ENCODE measurements around the gene CCDC106.

The CCDC106 gene

GRCh38 chr19:55666343-55667005, 18.5 kb downstream of the CCDC106 start:
- no peak for DNase-seq (ENCODE audit: extremely low spot score)
- ChIA-PET CTCF (interaction anchor here (1.0 kb wide), 1 partner anchor 12 kb away, joined by 3 read pairs; no protein-coding TSS in a partner anchor), POLR2A (no interaction called here)
- TF ChIP-seq BHLHE40 (IDR thresholded peaks at IDR 0.05; ENCODE audit: borderline replicate concordance) (no peak), TARDBP (IDR thresholded peaks at IDR 0.05) (no peak)

GRCh38 chr19:55667006-55667381, 19.0 kb downstream of the CCDC106 start:
- CTCF ChIA-PET: interaction anchor here (1.0 kb wide), 1 partner anchor 13 kb away, joined by 3 read pairs; no protein-coding TSS in a partner anchor
- no peak for TF ChIP-seq FOXA1 (IDR thresholded peaks at IDR 0.05)
- no peak for TF ChIP-seq BHLHE40 (IDR thresholded peaks at IDR 0.05; ENCODE audit: borderline replicate concordance)
- no peak for TF ChIP-seq SP1 (IDR thresholded peaks at IDR 0.05)
- no peak for TF ChIP-seq ZNF384 (IDR thresholded peaks at IDR 0.05)
- TF ChIP-seq FOXM1 (IDR thresholded peaks at IDR 0.05; ENCODE audit: borderline replicate concordance): no peak
- no peak for TF ChIP-seq PKNOX1 (IDR thresholded peaks at IDR 0.05)
- TF ChIP-seq NFRKB (IDR thresholded peaks at IDR 0.05): no peak
- TF ChIP-seq ARNT (IDR thresholded peaks at IDR 0.05): no peak
- TF ChIP-seq FOXK2 (IDR thresholded peaks at IDR 0.05): no peak
- no peak for TF ChIP-seq TARDBP (IDR thresholded peaks at IDR 0.05)
- TF ChIP-seq CTBP1 (IDR thresholded peaks at IDR 0.05; ENCODE audit: borderline replicate concordance): no peak
- TF ChIP-seq LEF1 (IDR thresholded peaks at IDR 0.05; ENCODE audit: borderline replicate concordance): no peak
- no peak for DNase-seq (ENCODE audit: extremely low spot score)
- POLR2A ChIA-PET: no interaction called here

- POLR2A ChIA-PET: no interaction called here
- TF ChIP-seq HDGF (IDR thresholded peaks at IDR 0.05; ENCODE audit: borderline replicate concordance) (no peak), BHLHE40 (IDR thresholded peaks at IDR 0.05; ENCODE audit: borderline replicate concordance) (no peak), FOXA1 (IDR thresholded peaks at IDR 0.05) (no peak), ZNF384 (IDR thresholded peaks at IDR 0.05) (no peak), FOXM1 (IDR thresholded peaks at IDR 0.05; ENCODE audit: borderline replicate concordance) (no peak), LEF1 (IDR thresholded peaks at IDR 0.05; ENCODE audit: borderline replicate concordance) (no peak), PKNOX1 (IDR thresholded peaks at IDR 0.05) (no peak), SUZ12 (IDR thresholded peaks at IDR 0.05) (no peak), CTBP1 (IDR thresholded peaks at IDR 0.05; ENCODE audit: borderline replicate concordance) (no peak), SP1 (IDR thresholded peaks at IDR 0.05) (no peak), NFRKB (IDR thresholded peaks at IDR 0.05) (no peak)
- no peak for DNase-seq (ENCODE audit: extremely low spot score)
- CTCF ChIA-PET: no interaction called here
These were observed 19.5 kb downstream of the CCDC106 start for GRCh38 chr19:55667511-55667910.

- TF ChIP-seq HDGF (IDR thresholded peaks at IDR 0.05; ENCODE audit: borderline replicate concordance): no peak
- TF ChIP-seq ARNT (IDR thresholded peaks at IDR 0.05): no peak
- no peak for TF ChIP-seq CTBP1 (IDR thresholded peaks at IDR 0.05; ENCODE audit: borderline replicate concordance)
- DNase-seq (ENCODE audit: extremely low spot score): no peak
- ChIA-PET CTCF (no interaction called here), POLR2A (interaction anchor here (1.0 kb wide), 1 partner anchor 13 kb away, joined by 3 read pairs; the partner anchor contains the start of gene U2AF2)
These were observed 19.9 kb downstream of the CCDC106 start for GRCh38 chr19:55667958-55668357.

- DNase-seq (ENCODE audit: extremely low spot score): no peak
- ChIA-PET CTCF (no interaction called here), POLR2A (interaction anchor here (1.0 kb wide), 1 partner anchor 14 kb away, joined by 3 read pairs; the partner anchor contains the start of gene U2AF2)
- TF ChIP-seq ZNF384 (IDR thresholded peaks at IDR 0.05) (no peak), CTBP1 (IDR thresholded peaks at IDR 0.05; ENCODE audit: borderline replicate concordance) (no peak), NFRKB (IDR thresholded peaks at IDR 0.05) (no peak), ARNT (IDR thresholded peaks at IDR 0.05) (no peak), ELF4 (IDR thresholded peaks at IDR 0.05) (no peak), SP1 (IDR thresholded peaks at IDR 0.05) (no peak), FOXM1 (IDR thresholded peaks at IDR 0.05; ENCODE audit: borderline replicate concordance) (no peak), FOXK2 (IDR thresholded peaks at IDR 0.05) (no peak), SUZ12 (IDR thresholded peaks at IDR 0.05) (no peak), HDGF (IDR thresholded peaks at IDR 0.05; ENCODE audit: borderline replicate concordance) (no peak), BHLHE40 (IDR thresholded peaks at IDR 0.05; ENCODE audit: borderline replicate concordance) (no peak)
These were observed 20.8 kb downstream of the CCDC106 start for GRCh38 chr19:55668603-55669348.

- no peak for DNase-seq (ENCODE audit: extremely low spot score)
- CTCF ChIA-PET: no interaction called here
- POLR2A ChIA-PET: interaction anchor here (1.0 kb wide), 1 partner anchor 10 kb away, joined by 3 read pairs; no protein-coding TSS in a partner anchor
- no peak for TF ChIP-seq FOXM1 (IDR thresholded peaks at IDR 0.05; ENCODE audit: borderline replicate concordance)
- no peak for TF ChIP-seq PKNOX1 (IDR thresholded peaks at IDR 0.05)
- no peak for TF ChIP-seq NFRKB (IDR thresholded peaks at IDR 0.05)
- no peak for TF ChIP-seq ARNT (IDR thresholded peaks at IDR 0.05)
- no peak for TF ChIP-seq FOXA1 (IDR thresholded peaks at IDR 0.05)
- no peak for TF ChIP-seq ELF4 (IDR thresholded peaks at IDR 0.05)
- TF ChIP-seq L3MBTL2 (conservative IDR thresholded peaks at IDR 0.05): no peak
- TF ChIP-seq HDGF (IDR thresholded peaks at IDR 0.05; ENCODE audit: borderline replicate concordance): no peak
- no peak for TF ChIP-seq BHLHE40 (IDR thresholded peaks at IDR 0.05; ENCODE audit: borderline replicate concordance)
- TF ChIP-seq FOXK2 (IDR thresholded peaks at IDR 0.05): no peak
- TF ChIP-seq SP1 (IDR thresholded peaks at IDR 0.05): no peak
- no peak for TF ChIP-seq LEF1 (IDR thresholded peaks at IDR 0.05; ENCODE audit: borderline replicate concordance)
- TF ChIP-seq ZNF384 (IDR thresholded peaks at IDR 0.05): no peak
- TF ChIP-seq SUZ12 (IDR thresholded peaks at IDR 0.05): no peak
- TF ChIP-seq CTBP1 (IDR thresholded peaks at IDR 0.05; ENCODE audit: borderline replicate concordance): no peak
- no peak for TF ChIP-seq TARDBP (IDR thresholded peaks at IDR 0.05)
These were observed 21.6 kb downstream of the CCDC106 start for GRCh38 chr19:55669418-55670279.

All from HEK293T (cell line).